ENCODE measurements around the gene UGT1A1.

DNA sequence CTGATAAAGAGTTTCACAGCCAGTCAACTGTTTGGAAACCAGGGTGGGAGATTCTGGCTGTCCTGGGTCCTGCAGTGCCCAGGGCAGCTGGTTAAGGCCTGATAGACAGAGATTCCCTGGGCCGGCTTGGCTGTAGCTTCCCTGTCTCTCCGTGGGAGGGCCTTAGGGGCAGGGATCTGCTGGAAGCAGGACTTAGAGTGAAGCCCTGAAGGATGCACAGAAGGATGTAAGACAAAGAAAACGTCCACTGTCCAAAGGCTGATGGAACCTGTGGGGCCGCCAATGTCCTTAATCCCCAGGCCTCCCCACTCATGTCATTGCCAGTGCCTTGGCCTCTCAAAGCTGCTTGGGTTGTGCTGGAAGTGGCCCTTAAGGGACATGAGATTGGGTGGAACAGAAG is 51.0 kb downstream of the UGT1A1 start:
- TF ChIP-seq FOXK2 (IDR thresholded peaks at IDR 0.05) (no peak), NFIC (IDR thresholded peaks at IDR 0.05; ENCODE audit: low read depth, low read length) (no peak), RFX5 (IDR thresholded peaks at IDR 0.05; ENCODE audit: low read depth, low read length) (no peak), ATF7 (IDR thresholded peaks at IDR 0.05; ENCODE audit: low read depth) (no peak), CREB1 (IDR thresholded peaks at IDR 0.05; ENCODE audit: low read depth) (no peak), SPI1 (IDR thresholded peaks at IDR 0.05; ENCODE audit: borderline replicate concordance, insufficient read depth, low read depth, low read length) (no peak), YY1 (IDR thresholded peaks at IDR 0.05; ENCODE audit: low read depth, low read length) (no peak), SMARCA5 (IDR thresholded peaks at IDR 0.05) (no peak)
- TF ChIP-seq, protein P1, sequence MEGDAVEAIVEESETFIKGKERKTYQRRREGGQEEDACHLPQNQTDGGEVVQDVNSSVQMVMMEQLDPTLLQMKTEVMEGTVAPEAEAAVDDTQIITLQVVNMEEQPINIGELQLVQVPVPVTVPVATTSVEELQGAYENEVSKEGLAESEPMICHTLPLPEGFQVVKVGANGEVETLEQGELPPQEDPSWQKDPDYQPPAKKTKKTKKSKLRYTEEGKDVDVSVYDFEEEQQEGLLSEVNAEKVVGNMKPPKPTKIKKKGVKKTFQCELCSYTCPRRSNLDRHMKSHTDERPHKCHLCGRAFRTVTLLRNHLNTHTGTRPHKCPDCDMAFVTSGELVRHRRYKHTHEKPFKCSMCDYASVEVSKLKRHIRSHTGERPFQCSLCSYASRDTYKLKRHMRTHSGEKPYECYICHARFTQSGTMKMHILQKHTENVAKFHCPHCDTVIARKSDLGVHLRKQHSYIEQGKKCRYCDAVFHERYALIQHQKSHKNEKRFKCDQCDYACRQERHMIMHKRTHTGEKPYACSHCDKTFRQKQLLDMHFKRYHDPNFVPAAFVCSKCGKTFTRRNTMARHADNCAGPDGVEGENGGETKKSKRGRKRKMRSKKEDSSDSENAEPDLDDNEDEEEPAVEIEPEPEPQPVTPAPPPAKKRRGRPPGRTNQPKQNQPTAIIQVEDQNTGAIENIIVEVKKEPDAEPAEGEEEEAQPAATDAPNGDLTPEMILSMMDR (IDR thresholded peaks at IDR 0.05 in 2 of 3, conservative IDR thresholded peaks at IDR 0.05 in 1 of 3; ENCODE audit: control insufficient read depth in 2 of 3, extremely low read depth in 1 of 3, insufficient read depth in 1 of 3, low read depth in 3 of 3, low read length in 3 of 3): no peak

Measured in GM12878 (cell line).